ENCODE data around the gene UVRAG.
"Not testable (repeated sequence)": the region's sequence is repeated elsewhere in the genome, so short reads cannot be mapped to it uniquely, and the experiment has no call there.

Gene UVRAG

DNA sequence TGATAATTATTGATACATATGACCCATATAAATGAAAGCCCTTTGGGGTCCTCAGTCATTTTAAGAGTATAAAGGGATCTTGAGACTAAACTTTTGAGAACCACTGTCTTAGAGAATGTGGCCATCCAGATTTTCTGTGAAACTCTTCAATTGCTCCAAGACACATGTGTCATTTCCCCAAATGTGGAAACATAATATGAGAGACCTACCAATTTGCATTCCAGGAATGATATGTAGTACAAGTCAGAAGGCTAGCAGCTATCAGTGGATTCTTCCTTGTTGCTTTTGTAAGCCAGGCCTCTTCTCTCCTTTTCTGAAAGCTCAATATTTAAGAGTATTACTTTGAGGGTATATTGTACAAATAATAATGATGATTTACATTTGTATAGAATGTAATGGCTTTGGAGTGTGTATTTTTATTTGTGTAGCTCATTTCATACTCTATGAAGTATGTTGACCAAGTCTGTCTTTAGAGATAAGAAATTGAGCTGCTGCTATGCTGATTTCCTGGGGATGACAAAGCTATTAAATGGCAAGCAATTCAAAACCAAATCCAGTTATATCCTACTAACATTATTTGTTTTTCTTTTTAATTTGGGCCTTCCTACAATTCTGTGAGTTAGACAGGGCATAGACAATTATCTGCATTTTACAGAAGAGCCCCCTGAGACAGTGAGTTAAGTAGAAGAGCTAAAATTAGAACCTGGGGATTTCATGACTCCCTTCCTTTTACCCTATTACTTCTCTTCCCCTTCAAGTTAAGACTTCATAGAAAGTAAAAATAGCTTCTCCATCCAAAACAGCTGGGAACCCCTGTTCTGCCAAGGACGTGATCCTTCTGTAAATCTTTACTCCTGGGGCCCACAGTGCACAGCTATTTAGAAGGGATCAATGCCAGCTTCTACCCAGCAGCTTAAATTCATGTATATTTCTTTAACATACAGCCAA is 259.4 kb downstream of the UVRAG start:
- H3K4me3 ChIP-seq (ENCODE audit: low read depth, low read length): no peak overlapping the region
- DNase-seq (ENCODE audit: low read depth): no peak

DNA sequence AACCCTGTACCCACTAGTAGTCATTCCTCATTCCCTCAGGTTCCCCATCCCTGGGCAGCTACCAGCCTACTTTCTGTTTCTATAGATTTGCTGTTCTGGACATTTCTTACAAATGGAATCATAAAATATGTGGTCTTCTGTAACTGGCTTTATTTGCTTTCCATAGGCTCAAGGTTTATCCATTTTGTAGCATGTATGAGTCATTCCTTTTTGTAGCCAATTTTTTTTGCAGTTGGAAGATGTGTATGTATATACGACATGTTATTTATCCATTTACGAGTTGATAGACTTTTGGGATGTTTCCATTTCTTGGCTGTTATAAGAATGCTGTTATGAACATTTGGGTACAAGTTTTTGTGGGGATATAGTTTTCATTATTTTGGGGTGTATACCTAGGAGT is 260.7 kb downstream of the UVRAG start:
- no peak overlapping the region for H3K4me3 ChIP-seq (ENCODE audit: low read depth, low read length)
- DNase-seq (ENCODE audit: low read depth): no peak

DNA sequence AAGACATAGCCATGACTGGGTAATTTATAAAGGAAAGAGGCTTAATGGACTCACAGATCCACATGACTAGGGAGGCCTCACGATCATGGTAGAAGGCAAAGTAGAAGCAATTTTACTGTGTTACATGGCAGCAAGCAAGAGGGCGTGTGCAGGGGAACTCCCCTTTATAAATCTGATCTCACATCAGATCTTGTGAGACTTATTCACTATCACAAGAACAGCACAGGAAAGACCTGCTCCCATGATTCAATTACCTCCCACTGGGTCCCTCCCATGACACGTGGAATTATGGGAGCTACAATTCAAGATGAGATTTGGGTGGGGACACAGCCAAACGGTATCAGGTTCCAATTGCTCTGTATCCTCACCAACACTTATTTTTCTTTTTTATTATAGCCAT is 261.2 kb downstream of the UVRAG start:
- DNase-seq (ENCODE audit: low read depth); H3K4me3 ChIP-seq (ENCODE audit: low read depth, low read length): not testable (repeated sequence)

DNA sequence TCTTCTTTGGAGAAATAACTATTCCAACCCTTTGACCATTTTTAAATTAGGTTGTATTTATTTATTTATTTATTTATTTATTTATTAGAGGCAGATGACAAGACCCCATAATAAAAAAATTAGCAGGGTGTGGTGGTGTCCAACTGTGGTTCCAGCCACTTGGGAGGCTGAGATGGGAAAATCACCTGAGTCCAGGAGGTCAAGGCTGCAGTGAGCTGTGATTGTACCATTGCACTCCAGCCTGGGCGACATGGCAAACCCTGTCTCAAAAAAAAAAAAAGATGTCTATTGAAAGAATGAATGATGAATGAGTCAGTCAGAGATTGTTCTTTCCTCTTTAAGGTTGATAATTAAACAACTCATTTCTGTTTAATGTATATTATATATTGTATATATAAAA is 261.7 kb downstream of the UVRAG start:
- H3K4me3 ChIP-seq (ENCODE audit: low read depth, low read length): no peak overlapping the region
- DNase-seq (ENCODE audit: low read depth): no peak

DNA sequence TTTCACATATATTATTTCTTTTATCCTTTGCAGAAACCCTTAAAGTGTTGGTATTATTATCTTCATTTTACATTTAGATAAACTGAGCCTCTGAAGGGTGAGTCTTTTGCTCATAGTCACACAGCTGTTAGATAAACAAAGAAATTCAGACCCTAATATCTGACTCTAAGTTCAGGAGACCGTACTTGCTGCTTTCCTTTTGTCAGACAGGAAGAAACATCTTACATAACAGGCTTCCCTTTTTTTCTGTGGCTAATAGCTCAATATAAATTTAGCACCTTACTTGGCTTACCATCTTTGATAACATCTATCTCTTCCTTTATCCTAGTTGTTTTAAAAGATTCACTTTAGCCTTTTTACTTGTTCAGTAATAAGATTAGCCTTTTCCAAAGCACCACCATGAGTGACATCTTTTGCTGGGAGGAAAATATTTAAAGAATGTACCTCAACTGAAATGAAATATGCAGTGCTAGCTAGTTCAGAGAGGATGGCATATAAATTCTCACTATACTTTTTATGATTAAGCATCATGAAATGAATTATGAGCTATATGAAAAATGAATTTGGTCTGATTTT is 262.7 kb downstream of the UVRAG start:
- no peak for DNase-seq (ENCODE audit: low read depth)
- no peak overlapping the region for H3K4me3 ChIP-seq (ENCODE audit: low read depth, low read length)

DNA sequence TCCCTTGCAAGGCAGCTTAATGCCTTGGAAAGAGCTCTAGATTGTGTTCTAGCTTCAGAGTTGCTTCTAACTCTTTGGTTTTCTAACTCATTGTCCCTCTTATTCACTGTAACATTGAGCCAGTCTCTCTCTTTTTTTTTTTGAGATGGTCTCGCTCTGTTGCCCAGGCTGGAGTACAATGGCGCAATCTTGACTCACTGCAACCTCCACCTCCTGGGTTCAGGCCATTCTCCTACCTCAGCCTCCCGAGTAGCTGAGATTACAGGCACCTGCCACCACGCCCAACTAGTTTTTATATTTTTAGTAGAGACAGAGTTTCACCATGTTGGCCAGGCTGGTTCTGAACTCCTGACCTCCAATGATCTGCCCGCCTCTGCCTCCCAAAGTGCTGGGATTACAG is 266.1 kb downstream of the UVRAG start:
- DNase-seq (ENCODE audit: low read depth); H3K4me3 ChIP-seq (ENCODE audit: low read depth, low read length): not testable (repeated sequence)

DNA sequence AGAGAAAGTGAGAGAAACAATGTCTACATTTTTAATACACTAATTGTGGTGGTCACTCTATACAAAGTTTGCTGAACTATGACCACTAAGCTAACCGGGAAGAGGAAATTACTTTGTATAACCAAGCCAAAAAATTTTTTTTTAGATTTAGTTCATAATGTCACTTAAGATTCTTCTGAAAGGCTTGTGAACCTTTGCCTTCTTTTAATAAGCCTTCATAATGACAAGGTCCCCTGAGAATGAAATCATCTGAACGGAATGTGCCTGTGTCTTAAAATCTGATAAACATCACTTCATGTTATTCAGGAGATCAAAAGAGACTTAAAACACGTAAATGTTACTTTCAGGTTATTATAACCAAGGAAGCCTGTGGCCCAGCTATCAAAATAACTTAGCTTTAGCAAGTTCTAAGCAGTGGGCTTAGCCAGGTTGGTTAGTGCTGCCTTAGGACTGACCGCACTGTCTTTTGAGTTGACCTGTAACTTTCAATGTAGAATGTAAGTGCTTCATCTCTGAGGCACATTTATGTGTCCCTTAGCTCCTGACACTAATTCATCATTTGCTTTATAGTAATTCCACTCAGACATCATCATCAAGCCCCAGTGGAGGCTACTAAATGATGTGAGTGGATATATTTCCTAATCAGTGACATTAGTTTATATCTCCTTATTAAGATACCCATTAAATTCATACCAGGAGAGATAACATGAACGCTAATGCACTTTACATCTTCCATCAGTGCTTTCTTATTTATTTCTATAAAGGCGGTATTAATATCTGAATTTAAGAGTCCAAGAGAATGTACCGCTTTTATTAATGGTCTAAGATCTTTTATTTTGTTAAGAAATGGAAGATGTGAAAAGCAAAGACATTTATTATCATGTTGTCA is 268.8 kb downstream of the UVRAG start:
- no peak for DNase-seq (ENCODE audit: low read depth)
- no peak overlapping the region for H3K4me3 ChIP-seq (ENCODE audit: low read depth, low read length)

DNA sequence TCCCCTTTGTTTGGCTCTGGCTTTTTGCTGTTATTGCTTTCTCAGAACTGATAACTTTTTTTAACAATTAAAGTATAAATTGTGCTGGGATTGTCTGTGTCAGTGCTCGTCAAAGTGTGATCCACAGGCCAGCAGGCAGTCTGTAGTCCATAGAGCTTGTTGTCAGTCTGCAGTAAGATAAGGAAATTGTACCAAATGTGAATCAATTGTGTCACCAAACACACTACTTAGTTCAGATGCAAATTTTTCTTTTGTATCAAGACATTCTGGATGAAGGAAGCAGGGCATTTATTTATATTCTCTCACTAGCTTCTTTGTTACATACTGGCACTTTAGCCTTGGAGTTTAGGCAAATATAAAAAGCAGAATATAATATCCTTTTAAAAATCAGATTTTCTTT is 270.3 kb downstream of the UVRAG start:
- H3K4me3 ChIP-seq (ENCODE audit: low read depth, low read length): no peak overlapping the region
- no peak for DNase-seq (ENCODE audit: low read depth)

DNA sequence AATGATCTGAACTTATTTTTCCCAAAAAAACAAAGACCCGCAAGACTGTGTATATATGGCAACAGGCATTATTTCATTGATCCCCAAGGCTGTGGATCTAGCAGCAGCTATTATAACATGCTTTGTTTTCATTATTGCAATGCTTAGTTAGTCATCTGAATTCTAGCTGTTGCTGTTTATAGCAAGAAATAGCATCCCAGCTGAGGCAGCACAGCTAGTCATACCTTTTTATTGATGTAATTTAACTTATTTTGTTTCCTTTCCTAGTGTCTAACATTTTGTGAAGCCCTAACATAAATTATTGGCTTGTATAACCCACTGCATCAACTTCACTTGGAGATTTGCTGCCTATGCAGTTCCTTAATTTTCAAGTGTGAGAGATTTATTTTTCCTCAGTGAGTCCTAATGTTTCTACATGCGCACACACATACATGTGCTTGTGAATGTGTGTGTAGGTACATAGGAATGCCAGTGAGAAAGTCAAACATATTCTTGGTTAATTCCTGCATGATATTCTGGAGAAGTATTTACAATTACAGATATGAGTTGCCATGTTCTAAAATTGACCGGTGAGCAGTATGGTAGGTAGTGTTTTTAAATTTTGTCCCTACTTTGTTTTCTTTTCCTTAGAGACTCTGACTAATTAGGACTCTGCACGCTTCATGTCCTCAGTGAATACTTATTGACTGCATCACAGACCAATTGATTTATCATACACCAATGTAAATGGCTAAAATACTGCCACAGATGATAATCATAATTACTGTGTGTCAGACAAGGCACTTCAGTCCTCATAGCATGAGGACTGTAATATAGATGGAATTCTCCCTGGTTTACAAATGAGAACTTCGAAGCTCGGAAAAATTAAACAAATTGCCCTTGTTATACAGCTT is 272.0 kb downstream of the UVRAG start:
- no peak overlapping the region for H3K4me3 ChIP-seq (ENCODE audit: low read depth, low read length)
- peak; percentile 55 for DNase-seq (ENCODE audit: low read depth)

DNA sequence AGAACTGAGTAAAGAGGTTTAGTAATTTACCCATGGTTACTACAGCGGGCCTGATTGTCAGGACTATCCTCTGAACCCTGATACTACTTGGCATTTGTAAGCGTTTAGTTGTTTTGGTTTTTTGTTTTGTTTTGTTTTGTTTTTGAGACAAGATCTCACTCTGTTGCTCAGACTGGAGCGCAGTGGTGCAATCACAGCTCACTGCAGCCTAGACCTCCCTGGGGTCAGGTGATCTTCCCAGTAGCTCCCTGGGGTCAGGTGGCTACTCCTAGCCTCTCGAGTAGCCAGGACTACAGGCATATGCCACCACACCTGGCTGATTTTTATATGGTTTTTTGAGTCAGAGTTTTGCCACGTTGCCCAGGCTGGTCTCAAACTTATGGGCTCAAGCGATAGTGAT is 272.7 kb downstream of the UVRAG start:
- no peak for DNase-seq (ENCODE audit: low read depth)
- no peak overlapping the region for H3K4me3 ChIP-seq (ENCODE audit: low read depth, low read length)

DNA sequence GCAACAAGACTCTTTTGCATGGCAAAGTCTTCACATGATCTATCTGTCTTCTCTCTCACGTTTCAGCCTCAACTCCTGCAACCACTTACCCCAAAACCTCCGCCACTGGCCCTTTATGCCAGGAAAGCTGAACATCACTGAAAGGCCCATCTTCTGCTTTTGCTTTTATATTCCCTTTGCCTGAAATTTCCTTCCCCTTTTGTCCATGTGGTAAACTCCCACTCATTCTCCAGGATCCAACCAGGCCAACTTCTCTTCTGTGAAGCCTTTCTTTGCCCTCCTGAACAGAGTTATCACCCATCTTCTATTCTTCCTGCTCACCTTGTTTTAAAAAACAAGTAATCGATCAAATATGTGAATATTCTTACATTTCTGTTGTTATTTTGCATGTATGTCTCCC is 273.5 kb downstream of the UVRAG start:
- DNase-seq (ENCODE audit: low read depth): no peak
- H3K4me3 ChIP-seq (ENCODE audit: low read depth, low read length): no peak overlapping the region

DNA sequence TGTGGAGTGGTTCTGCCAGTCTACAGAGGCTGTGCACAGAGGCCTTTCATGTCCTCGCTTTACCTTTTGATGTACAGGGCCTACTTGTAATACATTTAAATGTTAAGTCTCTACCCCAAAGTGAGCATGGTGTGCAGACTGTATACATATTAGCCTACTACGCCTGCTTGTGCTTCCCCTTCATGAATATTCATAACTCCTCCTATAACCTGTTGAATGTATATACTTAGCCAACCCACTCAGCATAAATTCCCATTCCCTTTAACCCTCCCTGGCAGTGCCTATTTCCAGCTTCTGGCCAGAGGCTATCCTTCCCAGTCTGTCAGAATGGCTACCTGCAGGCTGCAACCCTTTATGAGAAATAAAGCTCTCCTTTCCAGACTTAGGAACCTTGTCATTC is 275.2 kb downstream of the UVRAG start:
- DNase-seq (ENCODE audit: low read depth): no peak
- no peak overlapping the region for H3K4me3 ChIP-seq (ENCODE audit: low read depth, low read length)

DNA sequence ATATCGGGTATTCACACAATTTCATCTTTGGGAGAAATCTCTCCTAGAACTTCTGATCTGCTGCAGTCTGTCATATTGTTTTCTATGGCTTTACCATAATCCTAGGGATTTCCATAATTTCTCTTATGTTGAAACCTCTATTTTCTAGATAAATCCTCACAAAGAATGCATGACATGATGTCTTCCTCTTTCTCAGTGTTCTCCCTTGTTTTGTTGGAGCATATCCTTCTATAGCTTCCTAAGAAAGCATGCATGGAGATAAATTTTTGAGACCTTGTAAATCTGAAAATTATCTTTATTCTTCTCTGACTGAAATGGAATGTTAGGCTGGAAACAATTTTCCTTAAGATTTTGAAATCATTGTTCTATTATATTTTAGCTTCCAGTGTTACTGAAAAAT is 275.8 kb downstream of the UVRAG start:
- H3K4me3 ChIP-seq (ENCODE audit: low read depth, low read length): no peak overlapping the region
- no peak for DNase-seq (ENCODE audit: low read depth)

DNA sequence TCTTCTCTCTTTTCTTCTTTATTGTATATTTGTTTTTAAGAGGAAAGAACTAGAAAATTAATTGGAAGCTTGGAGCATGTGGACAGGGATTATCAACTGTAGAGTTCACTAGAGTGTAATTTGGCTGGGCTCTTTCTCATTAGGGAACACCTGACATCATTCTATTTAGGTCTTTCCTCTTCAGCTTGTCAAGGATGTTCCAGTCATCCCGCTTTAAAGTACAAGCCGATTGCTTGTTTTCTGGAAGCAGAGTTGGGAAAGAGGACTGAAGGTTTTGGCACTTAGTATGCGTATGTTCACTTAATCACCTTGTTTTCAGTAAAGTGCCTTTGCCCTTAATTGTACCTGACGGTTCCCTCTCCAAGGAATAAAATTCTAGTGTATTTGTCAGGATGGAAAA is 279.7 kb downstream of the UVRAG start:
- no peak overlapping the region for H3K4me3 ChIP-seq (ENCODE audit: low read depth, low read length)
- no peak for DNase-seq (ENCODE audit: low read depth)

DNA sequence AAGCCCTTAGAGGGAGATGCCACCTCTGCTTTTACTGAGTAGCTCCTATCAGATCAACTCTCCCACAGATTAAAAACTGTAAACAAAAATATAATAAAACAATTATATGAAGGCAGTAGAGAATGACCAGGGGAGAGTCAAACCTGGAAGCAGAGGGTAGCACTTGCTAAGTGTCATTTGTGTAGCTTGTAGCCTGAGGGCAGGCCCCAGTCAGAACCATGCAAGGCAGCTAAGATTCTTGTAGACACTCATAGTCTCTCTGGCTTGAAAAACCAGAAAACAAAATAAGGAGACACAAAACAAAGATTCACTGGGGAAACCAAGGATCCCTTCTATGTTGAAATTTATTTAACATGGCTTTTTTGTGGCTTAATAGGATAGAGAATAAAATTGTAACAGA is 280.9 kb downstream of the UVRAG start:
- DNase-seq (ENCODE audit: low read depth): no peak

DNA sequence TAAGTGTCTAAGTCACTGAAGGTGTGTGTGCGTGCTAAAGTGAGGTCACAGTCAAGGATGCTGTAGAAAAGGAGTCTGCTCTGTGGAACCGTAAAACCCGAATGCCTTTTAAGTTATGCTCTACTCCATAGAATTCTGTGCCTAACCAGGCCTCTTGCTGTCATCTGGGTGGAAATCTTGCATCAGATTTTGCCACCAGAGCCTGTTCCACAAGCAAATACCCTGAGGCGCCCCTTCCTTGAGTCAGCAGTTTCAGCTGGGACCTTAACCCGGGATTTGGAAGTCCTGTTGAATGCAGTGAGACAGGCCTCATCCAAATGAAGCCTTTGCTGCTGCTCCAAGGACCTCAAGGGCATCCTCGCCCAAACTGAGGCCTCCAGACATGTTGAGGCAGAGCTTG is 281.5 kb downstream of the UVRAG start:
- DNase-seq (ENCODE audit: low read depth): no peak
- no peak overlapping the region for H3K4me3 ChIP-seq (ENCODE audit: low read depth, low read length)

More for the DNA sequence above, 280.9 kb downstream of the UVRAG start:
- H3K4me3 ChIP-seq (ENCODE audit: low read depth, low read length): no peak overlapping the region

DNA sequence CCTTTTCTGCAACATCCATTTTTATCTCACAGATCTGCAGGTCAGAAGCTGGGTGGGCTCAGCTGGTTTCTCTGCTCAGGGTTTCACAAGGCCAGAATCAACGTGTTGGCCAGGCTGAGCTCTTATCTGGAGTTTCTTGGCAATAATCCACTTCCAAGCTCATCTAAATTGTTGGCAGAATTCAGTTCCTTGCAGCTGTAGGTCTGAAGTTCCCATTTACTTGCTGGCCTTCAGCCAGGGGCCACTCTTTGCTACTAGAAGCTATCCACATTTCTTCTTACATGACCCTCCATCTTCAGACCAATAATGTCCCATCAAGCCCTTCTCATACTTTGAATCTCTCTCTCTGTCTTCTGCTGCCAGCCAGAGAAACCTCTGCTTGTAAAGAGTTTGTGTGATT is 287.8 kb downstream of the UVRAG start:
- no peak for DNase-seq (ENCODE audit: low read depth)
- no peak overlapping the region for H3K4me3 ChIP-seq (ENCODE audit: low read depth, low read length)

DNA sequence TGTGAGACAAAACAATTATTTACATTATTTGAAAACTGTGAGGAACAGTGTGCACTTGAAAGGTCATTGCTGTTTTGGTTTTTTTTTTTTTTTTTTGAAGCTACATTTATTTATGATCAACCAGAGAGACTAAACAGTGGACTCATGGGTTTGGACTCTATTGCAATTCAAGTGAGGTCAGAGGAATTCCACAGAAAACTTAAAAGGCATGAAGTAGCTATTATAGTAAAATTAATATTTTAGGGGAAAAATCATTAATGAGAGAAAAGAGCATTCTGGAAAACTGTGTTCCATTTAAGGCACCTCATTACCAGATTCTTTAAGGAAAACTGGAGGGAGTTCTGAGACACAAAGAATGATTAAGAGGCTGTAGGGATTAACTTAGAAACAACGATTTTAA is 288.4 kb downstream of the UVRAG start:
- no peak overlapping the region for H3K4me3 ChIP-seq (ENCODE audit: low read depth, low read length)
- DNase-seq (ENCODE audit: low read depth): no peak

DNA sequence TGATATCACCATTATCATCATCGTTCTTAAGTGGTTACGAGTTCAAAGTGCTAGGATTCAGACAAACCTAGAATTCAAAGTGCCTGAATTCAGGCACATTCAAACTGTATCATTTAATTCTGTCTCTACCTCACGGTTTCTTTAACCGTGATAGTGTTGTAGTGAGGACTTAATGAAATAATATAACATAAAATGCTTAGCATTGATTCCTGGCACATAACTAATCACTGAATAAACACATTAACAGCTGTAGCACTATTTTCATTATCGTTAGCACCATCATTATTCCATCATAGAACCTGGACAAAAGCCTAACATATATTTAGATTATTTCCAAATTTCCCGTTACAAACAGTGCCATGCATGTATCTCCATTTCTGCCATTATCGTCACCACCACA is 289.3 kb downstream of the UVRAG start:
- no peak for DNase-seq (ENCODE audit: low read depth)

More for the DNA sequence above, 289.3 kb downstream of the UVRAG start:
- H3K4me3 ChIP-seq (ENCODE audit: low read depth, low read length): no peak overlapping the region
